ENCODE results near the gene UPK1A. TPM values are rescaled to one million over a fixed set of nuclear protein-coding genes. Genes with fewer than 3 reads are reported as not detected.
"Not testable (repeated sequence)": the region's sequence is repeated elsewhere in the genome, so short reads cannot be mapped to it uniquely, and the experiment has no call there.

The UPK1A gene
- total and polyA plus RNA-seq, 2 experiments from 2014 or later: 7.8 to 19.6 TPM

DNA sequence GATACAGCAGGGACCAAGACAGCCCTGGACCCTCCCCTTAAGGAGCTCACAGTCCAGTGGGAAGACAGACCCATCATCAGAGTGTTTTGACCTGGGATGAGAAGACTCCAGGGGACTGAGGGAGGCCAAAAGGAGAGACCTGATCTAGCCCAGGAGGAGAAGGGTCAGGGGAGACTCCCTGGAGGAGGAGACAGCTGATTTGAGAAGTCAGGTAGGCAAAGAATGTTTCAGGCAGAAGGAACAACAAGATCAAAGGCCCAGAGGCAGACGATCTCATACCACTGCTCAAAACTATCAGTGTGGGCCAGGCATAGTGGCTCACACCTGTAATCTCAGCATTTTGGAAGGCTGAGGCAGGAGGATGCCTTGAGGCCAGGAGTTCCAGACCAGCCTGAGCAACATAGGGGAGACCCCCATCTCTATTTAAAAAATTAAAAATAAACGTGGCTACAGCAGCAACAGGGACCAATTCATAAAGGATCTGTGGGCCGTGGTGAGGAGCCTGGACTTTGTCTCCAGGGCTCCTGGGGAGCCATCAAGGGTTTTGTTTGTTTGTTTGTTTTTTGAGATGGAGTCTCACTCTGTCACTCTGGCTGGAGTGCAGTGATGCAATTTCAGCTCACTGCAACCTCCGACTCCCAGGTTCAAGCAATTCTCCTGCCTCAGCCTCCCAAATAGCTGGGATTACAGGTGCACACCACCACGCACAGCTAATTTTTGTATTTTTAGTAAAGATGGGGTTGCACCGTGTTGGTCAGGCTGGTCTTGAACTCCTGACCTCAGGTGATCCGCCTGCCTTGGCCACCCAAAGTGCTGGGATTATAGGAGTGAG lies 20.4 kb upstream of the UPK1A start:
- TF ChIP-seq, protein P1, sequence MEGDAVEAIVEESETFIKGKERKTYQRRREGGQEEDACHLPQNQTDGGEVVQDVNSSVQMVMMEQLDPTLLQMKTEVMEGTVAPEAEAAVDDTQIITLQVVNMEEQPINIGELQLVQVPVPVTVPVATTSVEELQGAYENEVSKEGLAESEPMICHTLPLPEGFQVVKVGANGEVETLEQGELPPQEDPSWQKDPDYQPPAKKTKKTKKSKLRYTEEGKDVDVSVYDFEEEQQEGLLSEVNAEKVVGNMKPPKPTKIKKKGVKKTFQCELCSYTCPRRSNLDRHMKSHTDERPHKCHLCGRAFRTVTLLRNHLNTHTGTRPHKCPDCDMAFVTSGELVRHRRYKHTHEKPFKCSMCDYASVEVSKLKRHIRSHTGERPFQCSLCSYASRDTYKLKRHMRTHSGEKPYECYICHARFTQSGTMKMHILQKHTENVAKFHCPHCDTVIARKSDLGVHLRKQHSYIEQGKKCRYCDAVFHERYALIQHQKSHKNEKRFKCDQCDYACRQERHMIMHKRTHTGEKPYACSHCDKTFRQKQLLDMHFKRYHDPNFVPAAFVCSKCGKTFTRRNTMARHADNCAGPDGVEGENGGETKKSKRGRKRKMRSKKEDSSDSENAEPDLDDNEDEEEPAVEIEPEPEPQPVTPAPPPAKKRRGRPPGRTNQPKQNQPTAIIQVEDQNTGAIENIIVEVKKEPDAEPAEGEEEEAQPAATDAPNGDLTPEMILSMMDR (IDR thresholded peaks at IDR 0.05; ENCODE audit: poor library complexity): no peak
- TF ChIP-seq EZH2phosphoT487 (IDR thresholded peaks at IDR 0.05; ENCODE audit: low read depth, severe bottlenecking, unreplicated experiment): no peak
- TF ChIP-seq EZH2 (IDR thresholded peaks at IDR 0.05; ENCODE audit: borderline replicate concordance): no peak
- no peak for DNase-seq (ENCODE audit: low spot score)
- Histone ChIP-seq H3K27me3 (no peaks in the 10 kb centered on the region), H3K4me2 (peak overlapping the region; percentile 94), H3K27ac (peak overlapping the region; percentile 96), H3K9me2 (replicated peaks; ENCODE audit: insufficient read depth) (no peaks in the 10 kb centered on the region), H2AFZ (peak overlapping the region; percentile 75), H3K4me1 (ENCODE audit: insufficient read depth) (peaks cover 16% of the 10 kb centered on the region), H3K9me3 (ENCODE audit: low read depth) (no peaks in the 10 kb centered on the region), H3K36me3 (replicated peaks; ENCODE audit: insufficient read depth, low read depth) (no peaks in the 10 kb centered on the region), H3K79me2 (peaks cover 26% of the 10 kb centered on the region), H3K4me3 (no peak overlapping the region), H4K20me1 (ENCODE audit: insufficient read depth, poor library complexity, severe bottlenecking) (peaks cover 4% of the 10 kb centered on the region)
- 77% methylated on average over 7 of the region's 7 CpGs for WGBS (ENCODE audit: low lambda C conversion rate, missing lambda C conversion rate)

DNA sequence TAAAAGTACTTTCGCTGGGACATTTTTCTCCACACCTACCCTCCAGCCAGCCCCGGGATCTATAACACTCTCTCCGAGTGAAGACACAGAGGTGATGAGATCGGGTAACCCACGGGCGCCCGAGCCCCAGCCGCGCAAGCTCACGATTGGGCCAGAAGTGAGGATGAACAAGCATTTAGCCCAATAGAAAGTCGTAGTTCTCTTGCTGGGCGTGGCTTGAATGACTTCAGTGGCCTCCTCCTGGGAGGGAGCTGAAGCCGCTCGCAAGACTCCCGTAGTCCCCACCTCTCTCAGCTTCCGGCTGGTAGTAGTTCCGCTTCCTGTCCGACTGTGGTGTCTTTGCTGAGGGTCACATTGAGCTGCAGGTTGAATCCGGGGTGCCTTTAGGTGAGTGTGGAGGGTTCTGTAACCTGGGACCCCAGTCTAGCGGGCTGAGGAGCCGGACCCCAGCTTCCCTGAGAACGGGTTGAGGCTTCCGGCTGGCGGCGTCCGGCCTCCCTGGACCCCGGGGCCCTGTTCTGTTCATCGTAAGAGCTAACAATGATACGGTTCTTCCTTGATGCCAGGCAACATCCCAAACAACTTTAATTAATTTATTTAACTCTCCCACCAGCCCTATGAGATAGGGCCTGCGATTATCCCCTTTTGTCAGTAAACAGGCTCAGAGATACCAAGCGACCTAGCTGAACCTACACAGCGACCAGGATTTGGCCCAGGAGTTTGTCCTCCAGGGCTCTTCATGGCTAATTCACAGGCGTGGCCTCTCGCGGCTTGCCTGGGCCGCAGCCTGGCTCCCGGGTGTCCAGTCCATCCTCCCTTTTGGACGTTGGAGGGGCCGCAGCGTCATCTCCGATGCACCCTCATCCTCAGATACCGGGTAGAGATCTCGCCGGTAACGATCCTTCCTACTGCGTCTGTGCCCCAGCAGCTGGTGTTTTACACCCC lies 18.0 kb upstream of the UPK1A start, which contains the start of gene COX6B1:
COX6B1 (plus strand) TSS at position 307 of the 945 bp plus-strand sequence. CDS start 2,921 bp downstream, outside the sequence.
- peak; percentile 97 for DNase-seq (ENCODE audit: low spot score)
- H4K20me1 ChIP-seq (ENCODE audit: insufficient read depth, poor library complexity, severe bottlenecking): peaks cover 4% of the 10 kb centered on the region
- peaks cover 9% of the 10 kb centered on the region for H3K4me1 ChIP-seq (ENCODE audit: insufficient read depth)
- TF ChIP-seq EZH2 (IDR thresholded peaks at IDR 0.05; ENCODE audit: borderline replicate concordance) (no peak), EZH2phosphoT487 (IDR thresholded peaks at IDR 0.05; ENCODE audit: low read depth, severe bottlenecking, unreplicated experiment) (no peak)
- TF ChIP-seq, protein P1 (IDR thresholded peaks at IDR 0.05; ENCODE audit: poor library complexity): no peak
- no peaks in the 10 kb centered on the region for H3K27me3 ChIP-seq
- H3K9me3 ChIP-seq (ENCODE audit: low read depth): no peaks in the 10 kb centered on the region
- H2AFZ ChIP-seq: peak within 1 kb of the TSS; percentile 39
- peak within 1 kb of the TSS; percentile 96 for H3K4me2 ChIP-seq
- H3K36me3 ChIP-seq (replicated peaks; ENCODE audit: insufficient read depth, low read depth): no peaks in the 10 kb centered on the region
- peak within 1 kb of the TSS; percentile 56 for H3K4me3 ChIP-seq
- H3K27ac ChIP-seq: peak within 1 kb of the TSS; percentile 77
- 1% methylated on average over 44 of the region's 46 CpGs for WGBS (ENCODE audit: low lambda C conversion rate, missing lambda C conversion rate)
- no peaks in the 10 kb centered on the region for H3K9me2 ChIP-seq (replicated peaks; ENCODE audit: insufficient read depth)
- peaks cover 34% of the 10 kb centered on the region for H3K79me2 ChIP-seq

- no peaks in the 10 kb centered on the region for H3K36me3 ChIP-seq (replicated peaks; ENCODE audit: insufficient read depth, low read depth)
- peaks cover 36% of the 10 kb centered on the region for H3K79me2 ChIP-seq
- TF ChIP-seq EZH2phosphoT487 (IDR thresholded peaks at IDR 0.05; ENCODE audit: low read depth, severe bottlenecking, unreplicated experiment): no peak
- no peak for TF ChIP-seq EZH2 (IDR thresholded peaks at IDR 0.05; ENCODE audit: borderline replicate concordance)
- TF ChIP-seq, protein P1 (IDR thresholded peaks at IDR 0.05; ENCODE audit: poor library complexity): no peak
- peaks cover 4% of the 10 kb centered on the region for H3K4me1 ChIP-seq (ENCODE audit: insufficient read depth)
- WGBS (ENCODE audit: low lambda C conversion rate, missing lambda C conversion rate): 94% methylated on average over 9 of the region's 9 CpGs
- no peak for DNase-seq (ENCODE audit: low spot score)
- H3K9me2 ChIP-seq (replicated peaks; ENCODE audit: insufficient read depth): no peaks in the 10 kb centered on the region
- no peaks in the 10 kb centered on the region for H3K27me3 ChIP-seq
- H3K27ac ChIP-seq: no peak overlapping the region
- no peak overlapping the region for H3K4me2 ChIP-seq
- H3K4me3 ChIP-seq: no peak overlapping the region
- no peak overlapping the region for H2AFZ ChIP-seq
- H3K9me3 ChIP-seq (ENCODE audit: low read depth): no peaks in the 10 kb centered on the region
- H4K20me1 ChIP-seq (ENCODE audit: insufficient read depth, poor library complexity, severe bottlenecking): peaks cover 4% of the 10 kb centered on the region
These were observed 15.7 kb upstream of the UPK1A start for GRCh38 chr19:35650581-35650980.

- not testable (repeated sequence) for H2AFZ ChIP-seq; DNase-seq (ENCODE audit: low spot score); H3K27ac ChIP-seq; H3K9me3 ChIP-seq (ENCODE audit: low read depth); H3K27me3 ChIP-seq; H3K4me2 ChIP-seq; H3K4me1 ChIP-seq (ENCODE audit: insufficient read depth); H3K36me3 ChIP-seq (replicated peaks; ENCODE audit: insufficient read depth, low read depth); H3K9me2 ChIP-seq (replicated peaks; ENCODE audit: insufficient read depth); H3K4me3 ChIP-seq; H4K20me1 ChIP-seq (ENCODE audit: insufficient read depth, poor library complexity, severe bottlenecking)
- 91% methylated on average over 6 of the region's 6 CpGs for WGBS (ENCODE audit: low lambda C conversion rate, missing lambda C conversion rate)
- peaks cover 21% of the 10 kb centered on the region for H3K79me2 ChIP-seq
These were observed 11.5 kb upstream of the UPK1A start for GRCh38 chr19:35654828-35655227.

All from hepatocyte (in vitro differentiated cells).